GM18498 (cell line): ENCODE measurements around the gene STRIP1.

Experiments
- ATAC-seq: cut with Tn5 transposase; IDR thresholded peaks from one replicate; pipeline ENCODE4 v1.9.1; 2021; ENCODE audit warnings: mild to moderate bottlenecking, moderate library complexity; ENCODE audit not compliant: unreplicated experiment

Gene STRIP1, protein sequence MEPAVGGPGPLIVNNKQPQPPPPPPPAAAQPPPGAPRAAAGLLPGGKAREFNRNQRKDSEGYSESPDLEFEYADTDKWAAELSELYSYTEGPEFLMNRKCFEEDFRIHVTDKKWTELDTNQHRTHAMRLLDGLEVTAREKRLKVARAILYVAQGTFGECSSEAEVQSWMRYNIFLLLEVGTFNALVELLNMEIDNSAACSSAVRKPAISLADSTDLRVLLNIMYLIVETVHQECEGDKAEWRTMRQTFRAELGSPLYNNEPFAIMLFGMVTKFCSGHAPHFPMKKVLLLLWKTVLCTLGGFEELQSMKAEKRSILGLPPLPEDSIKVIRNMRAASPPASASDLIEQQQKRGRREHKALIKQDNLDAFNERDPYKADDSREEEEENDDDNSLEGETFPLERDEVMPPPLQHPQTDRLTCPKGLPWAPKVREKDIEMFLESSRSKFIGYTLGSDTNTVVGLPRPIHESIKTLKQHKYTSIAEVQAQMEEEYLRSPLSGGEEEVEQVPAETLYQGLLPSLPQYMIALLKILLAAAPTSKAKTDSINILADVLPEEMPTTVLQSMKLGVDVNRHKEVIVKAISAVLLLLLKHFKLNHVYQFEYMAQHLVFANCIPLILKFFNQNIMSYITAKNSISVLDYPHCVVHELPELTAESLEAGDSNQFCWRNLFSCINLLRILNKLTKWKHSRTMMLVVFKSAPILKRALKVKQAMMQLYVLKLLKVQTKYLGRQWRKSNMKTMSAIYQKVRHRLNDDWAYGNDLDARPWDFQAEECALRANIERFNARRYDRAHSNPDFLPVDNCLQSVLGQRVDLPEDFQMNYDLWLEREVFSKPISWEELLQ

DNA sequence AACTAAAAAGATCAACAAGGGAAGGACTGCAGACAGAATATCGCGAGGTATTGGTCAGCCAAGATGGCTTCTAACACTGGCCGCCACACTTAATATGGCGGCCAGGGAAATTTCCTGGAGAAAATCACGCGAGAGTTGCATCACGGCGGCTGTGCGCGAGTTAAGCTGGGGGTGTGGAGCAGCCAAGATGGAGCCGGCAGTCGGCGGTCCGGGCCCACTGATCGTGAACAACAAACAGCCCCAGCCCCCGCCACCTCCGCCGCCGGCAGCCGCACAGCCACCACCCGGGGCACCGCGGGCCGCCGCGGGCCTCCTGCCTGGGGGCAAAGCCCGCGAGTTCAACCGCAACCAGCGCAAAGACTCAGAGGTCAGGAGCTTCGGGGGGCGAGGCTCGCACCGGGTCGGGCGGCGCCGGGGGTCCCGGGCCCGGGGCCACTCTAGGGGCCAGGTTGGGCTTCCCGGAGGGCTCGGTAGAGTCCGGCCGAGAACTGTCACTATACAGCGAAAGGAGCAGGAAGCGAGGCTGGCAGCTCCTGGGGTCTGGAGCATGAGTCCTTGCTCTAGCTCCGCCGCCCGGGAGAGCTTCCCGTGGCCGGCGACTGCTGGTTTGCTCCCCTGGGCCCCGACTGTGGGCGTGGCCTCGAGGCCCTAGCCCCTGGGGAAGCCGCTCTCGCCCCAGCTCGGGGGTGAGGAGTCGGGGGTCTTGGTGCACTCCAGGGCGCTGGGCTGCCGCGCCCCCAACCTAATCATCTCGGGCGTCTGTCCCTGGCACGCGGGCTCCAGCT, at the start of gene STRIP1:
Gene STRIP1 (plus strand): TSS at position 174 of the 785 bp plus-strand sequence. CDS start 14 bp downstream, at position 188.
- ATAC-seq = peak; percentile 89

DNA sequence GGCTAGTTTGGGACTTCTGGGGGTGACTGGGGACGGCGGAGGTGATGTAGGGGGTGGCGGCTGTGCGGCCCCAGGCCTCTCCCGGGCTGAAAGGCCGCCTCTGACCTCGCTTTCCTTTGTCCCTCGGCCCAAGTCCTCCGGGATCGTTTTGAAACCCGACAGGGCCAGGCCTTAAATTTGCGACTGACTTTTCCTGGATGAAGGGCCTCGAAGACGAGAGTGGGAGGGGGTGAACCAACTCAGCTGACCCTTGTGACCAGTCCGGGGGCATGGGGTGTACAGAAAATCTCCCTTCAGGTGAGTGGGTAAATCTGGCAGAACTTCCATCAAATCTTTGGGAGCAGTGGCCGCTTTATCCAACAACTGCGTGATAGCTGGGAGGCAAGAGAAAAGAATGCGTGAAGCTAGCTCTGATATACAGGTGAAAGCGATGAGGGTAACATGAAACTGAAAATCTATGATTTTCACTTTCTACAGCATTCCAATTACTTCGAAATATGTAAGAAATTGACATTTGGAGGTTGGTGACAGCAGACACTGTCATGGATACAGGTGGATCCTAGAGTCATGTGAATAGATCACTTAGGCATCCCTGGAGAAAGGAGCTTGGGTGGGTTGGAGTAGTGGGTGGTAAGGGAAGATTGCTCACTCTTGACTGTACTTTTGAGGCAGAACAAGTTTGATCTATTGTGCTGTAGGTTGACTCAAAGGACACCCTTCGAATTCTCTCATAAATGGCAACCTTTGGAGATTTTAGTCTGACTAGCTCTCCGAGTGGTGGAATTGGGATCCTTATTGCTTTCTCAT, 49.0 kb upstream of the STRIP1 start:
- ATAC-seq = no peak

DNA sequence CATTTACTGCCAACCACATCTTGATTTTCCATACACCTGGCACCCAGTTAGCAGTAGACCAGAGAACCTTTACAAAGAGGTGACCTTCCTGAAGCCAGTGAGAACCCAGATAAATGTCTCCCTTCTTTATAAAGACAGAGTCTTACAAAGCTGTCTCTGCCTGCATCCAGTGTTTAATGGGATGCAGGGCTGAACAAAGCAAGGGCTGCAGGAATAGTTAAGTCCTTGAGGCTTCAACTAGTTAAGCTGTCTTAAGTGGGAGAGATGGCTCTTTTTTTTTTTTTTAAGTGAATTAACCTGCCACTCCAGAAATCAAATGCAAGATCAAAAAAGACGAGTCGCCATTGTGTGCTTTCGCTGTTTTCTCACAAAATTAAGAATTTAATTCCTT, 48.4 kb upstream of the STRIP1 start:
- no peak for ATAC-seq

DNA sequence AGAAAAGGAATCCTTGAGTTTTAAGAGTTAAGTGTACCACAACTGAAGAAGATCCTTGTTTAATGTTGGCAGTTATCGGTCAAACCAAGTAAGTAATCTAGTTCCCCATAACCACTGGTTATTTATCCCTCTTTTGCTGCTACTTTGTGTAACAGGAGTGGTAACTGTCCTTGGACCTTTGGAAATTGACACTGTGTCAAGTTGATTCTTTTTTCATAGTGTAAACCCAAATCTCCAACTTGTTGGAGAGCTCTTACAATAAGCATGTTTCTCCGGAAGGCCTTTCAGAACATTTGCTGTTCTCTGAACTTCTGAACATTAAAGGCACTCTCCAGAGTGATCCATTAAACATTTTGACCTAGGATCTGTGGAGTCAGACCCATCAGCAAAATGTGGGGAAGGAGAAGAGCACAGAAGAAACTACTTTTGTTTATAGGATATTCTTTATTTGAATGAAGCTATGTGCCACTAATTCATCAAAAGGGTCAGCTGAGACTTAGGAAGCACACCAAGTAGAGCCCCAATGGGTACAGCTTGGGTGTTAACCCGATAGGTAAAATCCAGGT, 46.0 kb upstream of the STRIP1 start:
- no peak for ATAC-seq

DNA sequence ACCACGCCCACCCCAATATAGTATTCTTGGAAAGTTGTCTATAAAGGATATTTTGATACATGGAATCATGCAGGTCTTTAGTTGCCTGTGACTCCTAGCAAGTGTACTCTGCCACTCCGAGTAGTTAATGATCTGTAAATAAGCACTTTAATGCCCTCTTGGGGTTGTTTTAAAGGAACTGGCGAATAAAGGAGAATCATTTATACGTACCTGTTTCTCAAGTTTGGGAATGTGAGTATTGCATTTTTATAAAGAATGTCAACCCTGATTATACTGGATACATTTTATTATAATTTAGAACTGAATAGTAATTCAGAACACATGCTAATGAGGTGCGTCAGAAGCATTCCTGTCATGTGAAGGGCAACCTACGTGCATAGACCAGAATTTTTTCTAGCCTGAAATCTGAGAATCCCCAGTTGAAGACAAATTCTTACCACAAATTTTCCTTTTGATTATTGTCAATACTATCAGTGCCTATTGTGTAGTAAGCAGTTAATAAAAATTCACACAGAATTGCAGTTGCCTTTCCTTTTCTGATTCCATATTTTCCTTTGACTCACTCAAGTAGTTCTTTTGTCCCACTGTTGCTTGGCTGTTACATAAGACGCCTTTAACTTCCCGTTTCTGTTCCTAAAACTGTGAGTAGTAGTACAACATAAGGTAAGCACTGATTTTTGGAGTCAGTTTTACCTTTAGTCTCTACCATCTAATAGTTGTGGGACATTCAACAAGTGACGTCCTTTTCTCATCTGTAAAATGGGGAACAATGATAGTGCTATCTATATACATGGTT, 44.7 kb upstream of the STRIP1 start:
- no peak for ATAC-seq

DNA sequence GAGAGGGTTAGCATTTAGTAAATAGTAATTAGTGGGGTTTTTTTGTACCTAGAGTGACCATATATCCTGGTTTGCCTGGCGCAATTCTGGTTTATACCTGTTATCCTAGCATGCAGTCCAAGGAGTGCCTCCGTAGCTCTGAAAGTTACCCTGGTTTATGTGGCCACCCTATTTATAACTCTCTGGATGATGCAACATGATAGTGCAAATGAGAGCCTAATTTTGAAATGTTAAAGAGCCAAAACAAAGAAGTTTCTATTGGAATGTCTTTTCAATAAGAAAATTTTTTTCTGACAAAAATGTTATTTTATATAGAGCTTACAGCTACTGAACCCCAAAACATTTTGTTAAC, 44.1 kb upstream of the STRIP1 start:
- no peak for ATAC-seq

DNA sequence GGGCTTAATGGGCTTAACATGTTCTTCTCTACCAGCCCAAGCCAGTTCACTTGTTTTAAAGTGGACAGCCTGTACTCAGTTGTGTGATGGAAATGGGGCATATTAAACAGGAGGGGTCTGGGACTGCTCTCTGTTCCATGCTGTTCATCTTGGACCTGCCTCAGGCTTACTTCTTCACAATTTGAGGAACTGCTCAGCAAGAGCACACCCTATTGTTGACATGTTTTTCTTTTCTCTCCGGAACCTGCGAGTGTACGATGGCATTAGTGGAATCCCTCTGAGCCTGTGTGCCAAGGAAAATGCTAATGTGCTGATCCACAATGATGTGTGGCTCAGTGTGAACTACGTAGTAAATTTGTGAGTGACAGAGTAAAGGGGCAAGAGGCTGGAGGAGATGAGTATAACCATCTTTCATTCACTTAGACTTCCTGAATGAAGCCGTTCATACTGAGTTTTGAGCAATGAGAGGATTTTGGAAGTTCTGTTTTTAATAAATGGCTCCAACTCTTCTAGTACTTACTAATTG, 43.0 kb upstream of the STRIP1 start:
- ATAC-seq = no peak

DNA sequence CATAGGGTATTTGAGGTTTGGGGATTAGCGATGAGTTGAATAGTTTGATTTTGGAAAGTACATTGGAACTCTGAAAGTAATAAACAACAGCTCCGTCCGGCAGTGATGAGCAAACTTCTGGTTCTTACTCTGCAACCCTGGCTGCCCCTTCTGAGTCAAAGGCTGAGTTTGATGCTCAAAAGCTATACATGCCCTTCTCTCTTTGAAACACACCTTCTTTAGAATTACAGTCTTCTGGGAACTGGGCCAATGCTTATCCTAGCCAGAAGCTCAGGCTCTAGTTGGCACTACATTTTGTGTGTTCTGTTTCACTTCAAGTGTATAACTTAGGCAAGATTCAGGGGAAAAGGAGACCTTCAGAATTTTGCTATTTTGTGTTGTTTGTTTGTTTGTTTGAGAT, 40.5 kb upstream of the STRIP1 start:
- no peak for ATAC-seq

DNA sequence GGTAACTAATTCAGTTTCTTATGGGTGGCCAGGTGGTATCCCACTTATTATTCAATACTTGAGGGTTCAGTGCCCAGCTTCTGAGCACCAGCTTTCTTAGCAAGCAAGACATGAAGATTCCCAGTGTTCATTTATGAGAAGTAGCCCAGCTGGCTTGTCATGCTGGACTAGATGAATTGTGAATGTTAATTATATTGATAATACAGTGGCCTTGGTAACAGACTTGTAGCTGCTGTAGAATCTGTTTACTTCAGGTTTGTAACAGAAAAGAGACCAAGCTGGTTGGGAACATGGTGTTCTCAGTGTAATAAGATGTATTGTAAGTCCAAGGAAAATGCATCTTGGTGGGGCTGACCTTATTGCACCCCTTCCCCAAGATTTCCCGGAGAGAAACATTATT, 39.8 kb upstream of the STRIP1 start:
- ATAC-seq = no peak

DNA sequence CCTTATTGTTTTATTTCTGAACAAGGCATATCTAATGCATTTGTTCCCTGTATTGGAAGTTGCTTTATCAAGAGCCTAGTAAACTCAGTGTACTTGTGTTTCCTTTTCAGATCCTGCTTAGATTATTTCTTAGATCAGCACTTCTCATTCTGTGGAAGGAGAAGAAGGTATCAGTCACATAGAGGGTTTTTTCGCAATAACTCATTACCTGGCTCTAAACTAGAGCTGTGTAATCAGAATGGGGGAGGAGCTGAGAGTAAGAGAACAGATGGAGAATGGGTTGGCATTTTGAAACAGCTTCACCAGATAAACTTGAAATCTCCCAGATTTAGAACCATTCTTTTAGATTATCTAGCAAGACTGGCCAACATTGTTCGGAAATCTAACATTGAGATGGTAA, 38.9 kb upstream of the STRIP1 start:
- ATAC-seq = no peak

DNA sequence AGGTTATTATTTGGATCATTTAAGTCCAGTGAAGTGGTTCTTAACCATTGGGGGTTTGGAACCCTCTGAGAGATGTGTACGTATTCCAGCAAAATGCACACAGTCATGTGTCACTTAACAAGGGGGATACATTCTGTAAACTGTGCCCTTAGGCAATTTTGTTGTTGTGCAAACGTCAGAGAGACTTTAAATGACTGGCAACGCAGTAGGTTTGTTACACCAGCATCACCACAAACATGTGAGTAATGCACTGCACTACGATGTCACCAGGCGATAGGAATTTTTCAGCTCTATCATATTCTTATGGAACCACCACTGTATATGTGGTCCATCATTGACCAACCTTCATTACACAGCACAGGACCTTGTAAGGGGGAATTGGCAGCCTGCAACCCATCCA, 37.9 kb upstream of the STRIP1 start:
- ATAC-seq = no peak

DNA sequence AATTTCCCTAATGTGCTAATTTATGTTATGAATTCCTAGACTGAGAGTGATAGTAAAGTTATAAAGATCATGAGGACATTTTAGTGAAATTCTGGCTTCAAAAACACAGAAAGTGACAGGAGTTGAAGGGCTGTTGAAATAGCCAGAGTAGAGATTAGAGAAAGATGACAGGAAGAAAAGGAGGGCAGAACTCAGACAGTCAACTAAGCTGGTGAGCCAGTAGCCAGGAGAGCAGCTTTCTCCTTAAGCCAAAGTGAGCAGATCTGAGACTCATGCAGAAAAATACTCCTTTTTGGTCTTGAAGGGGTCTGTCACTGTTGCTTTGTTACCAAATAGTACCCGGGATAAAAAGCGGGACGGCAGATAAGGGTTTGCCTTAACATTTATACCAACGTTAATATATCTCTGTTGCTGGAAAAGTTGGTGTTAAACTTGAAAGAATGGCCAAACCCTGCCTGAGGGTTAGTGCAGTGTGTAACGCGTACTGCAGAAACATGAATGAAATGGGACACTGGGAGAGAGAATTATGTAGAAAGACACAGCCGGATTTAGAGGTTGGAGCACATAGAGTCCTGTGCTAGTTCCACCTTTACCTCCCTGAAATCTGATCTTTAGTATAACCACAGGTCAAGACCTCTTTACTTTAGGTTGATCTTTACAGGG, 37.1 kb upstream of the STRIP1 start:
- no peak for ATAC-seq

DNA sequence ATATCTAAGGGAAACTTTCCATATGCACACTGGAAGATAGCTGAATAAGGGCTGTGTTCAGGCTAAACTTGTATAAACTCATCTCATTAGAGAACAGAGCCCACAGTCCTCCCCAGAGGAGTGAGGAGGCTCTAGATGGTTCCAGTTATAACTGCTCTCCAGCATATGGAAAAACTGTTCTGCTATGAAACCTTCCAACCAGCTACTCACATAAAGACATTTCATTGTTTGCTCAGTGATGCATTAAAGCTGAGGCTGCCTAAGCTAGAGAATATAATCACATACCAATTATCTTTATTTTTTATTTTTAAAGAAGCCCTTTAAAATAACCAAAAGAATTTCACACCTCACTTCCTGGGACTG, 36.6 kb upstream of the STRIP1 start:
- no peak for ATAC-seq

DNA sequence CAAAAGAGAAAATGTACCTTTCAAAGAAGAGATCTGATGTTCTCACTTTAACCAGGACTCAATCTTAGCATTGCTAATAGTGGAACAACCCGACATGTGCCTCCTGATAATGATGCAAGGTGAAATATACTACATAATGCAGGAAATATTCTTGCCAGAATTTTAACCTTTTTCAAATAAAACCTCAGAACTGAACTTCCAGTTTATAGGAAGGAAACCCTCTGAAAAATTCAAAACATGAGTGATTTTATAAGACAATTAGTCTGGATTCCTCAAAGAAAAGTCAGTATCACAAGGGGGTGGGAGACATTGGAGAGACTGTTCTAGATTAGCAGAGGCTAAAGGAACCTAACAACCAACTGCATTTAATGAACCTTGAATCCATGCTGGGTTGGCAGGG, 31.7 kb upstream of the STRIP1 start:
- no peak for ATAC-seq

DNA sequence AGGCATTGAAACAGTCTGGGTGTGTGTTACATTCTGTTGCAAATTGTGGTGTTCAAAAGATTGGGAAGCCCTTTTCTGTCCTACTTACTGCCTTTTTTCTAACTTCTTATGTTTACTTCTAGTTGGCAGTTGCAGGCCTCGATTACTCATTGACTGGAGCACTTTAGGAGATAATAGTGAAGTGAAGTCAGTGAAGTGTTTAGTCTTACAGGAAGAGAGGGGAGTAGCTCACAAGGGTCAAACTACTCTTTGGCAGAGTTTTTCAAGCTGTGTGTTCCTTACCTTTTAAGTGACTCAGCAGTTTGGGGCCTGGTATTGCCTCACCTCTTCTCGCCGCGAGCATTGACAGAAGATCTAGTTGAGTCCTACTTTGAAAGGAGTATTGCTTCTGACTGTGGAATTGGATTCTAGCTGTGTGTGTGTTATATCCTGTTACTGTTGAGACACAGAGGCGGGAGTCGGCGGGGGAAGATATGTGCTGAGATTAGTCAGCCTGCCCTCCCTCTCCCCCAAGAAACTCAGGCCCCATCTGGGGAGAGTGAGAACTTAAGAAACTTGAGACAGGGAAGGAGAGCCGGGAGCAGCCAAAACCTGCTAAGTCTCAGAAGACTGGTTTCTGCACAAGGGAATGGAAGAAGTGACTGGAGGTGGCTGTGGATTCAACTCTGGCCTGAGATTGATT, 30.5 kb upstream of the STRIP1 start:
- ATAC-seq = peak; percentile 57

DNA sequence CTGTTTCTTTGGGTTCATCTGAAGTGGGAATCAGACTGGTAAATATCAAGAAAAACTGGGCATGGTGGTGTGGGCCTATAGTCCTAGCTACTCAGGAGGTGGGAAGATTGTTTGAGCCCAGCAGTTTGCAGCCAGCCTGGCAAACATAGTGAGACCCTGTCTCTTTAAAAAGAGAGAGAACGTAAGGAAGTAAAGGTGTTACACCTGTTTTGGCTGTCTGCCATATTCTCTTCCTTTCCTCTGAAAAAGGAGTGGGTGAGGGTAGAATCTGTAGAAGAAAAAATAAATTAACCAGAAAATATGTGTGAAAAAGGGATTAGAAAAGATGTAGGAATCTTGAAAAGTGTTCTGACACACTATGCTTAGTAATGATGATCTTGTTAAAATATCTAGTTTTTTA, 29.8 kb upstream of the STRIP1 start:
- no peak for ATAC-seq

DNA sequence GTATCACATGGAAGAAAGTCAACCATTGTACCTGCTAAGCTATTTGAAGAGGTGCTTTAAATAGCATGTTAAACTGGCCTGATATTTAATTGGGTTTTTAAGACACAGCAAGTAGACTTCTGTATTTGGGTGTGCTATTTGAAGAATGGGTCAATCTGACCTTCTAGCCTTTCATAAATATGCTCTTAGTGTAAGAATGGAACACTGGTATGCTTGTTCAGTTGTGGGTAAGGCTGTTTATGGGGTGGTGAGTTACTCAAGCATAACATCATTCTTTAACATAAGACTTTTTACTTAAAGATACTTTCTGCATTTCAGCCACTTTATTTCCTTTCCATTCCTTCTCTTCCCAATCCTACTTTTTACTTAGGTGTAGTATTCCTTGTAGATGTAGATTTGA, 28.5 kb upstream of the STRIP1 start:
- ATAC-seq = no peak

DNA sequence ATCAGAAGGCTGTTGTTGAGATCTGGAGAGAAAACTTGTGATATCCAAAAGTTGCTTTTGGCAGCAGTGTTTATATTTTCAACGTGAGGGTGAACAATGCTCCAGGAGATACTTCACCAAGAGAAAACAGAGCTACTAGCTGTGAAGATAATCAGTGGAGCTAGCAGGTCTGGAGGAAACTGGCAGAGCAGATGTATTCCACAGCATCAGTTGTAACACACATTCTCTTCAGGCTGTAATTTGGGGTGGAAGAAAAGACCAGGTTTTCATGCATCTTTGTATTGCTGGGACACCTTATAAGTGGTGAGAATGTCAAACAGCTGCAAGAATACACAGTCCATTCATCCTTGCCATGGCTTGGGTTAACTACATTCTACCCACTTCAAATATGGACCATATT, 27.9 kb upstream of the STRIP1 start:
- no peak for ATAC-seq
